KMS-11 (cell line): ENCODE measurements around the gene CSH1.
"Not testable (repeated sequence)": the region's sequence is repeated elsewhere in the genome, so short reads cannot be mapped to it uniquely, and the experiment has no call there.

Experiments used
- H2AFZ ChIP-seq: fragments of 200-600 bp; sonication (generic); 2 replicates; pipeline ENCODE4 v1.6.1; 2016; ENCODE audit warnings: antibody characterized with exemption, mixed run types, low read depth
- H3K27ac ChIP-seq: fragments of 200-600 bp; sonication (generic); 2 replicates; pipeline ENCODE4 v1.6.1; 2016; ENCODE audit warnings: mild to moderate bottlenecking, mixed run types
- H3K27me3 ChIP-seq: fragments of 200-600 bp; sonication (generic); 2 replicates; pipeline ENCODE4 v1.6.1; 2017; ENCODE audit warnings: mild to moderate bottlenecking, low read depth, mixed run types, moderate library complexity; ENCODE audit not compliant: insufficient read depth
- H3K36me3 ChIP-seq: fragments of 200-600 bp; sonication (generic); 2 replicates; pipeline ENCODE4 v1.6.1; 2017; ENCODE audit warnings: mild to moderate bottlenecking, mixed run types; ENCODE audit not compliant: insufficient read depth
- H3K4me1 ChIP-seq: fragments of 200-600 bp; sonication (generic); 2 replicates; pipeline ENCODE4 v1.6.1; 2016; ENCODE audit warnings: mild to moderate bottlenecking, low read depth, mixed run types; ENCODE audit not compliant: poor library complexity, severe bottlenecking
- H3K4me2 ChIP-seq: fragments of 200-600 bp; sonication (generic); 2 replicates; pipeline ENCODE4 v1.7.0; 2016; ENCODE audit warnings: mild to moderate bottlenecking, mixed run types
- H3K4me3 ChIP-seq: fragments of 200-600 bp; sonication (generic); IDR thresholded peaks from 2 replicates; pipeline ENCODE4 v1.6.1; 2017; ENCODE audit warnings: low read depth, low read length, mixed read lengths; ENCODE audit not compliant: insufficient read depth
- H3K79me2 ChIP-seq: fragments of 200-600 bp; sonication (generic); 2 replicates; pipeline ENCODE4 v1.6.1; 2016; ENCODE audit warnings: low read depth, mixed run types; ENCODE audit not compliant: insufficient read depth
- H3K9ac ChIP-seq: fragments of 200-600 bp; sonication (generic); 2 replicates; pipeline ENCODE4 v1.6.1; 2016; ENCODE audit warnings: mild to moderate bottlenecking, mixed run types
- H4K20me1 ChIP-seq: fragments of 200-600 bp; sonication (generic); 2 replicates; pipeline ENCODE4 v1.6.1; 2016; ENCODE audit warnings: mild to moderate bottlenecking, mixed run types; ENCODE audit not compliant: insufficient read depth
- CTCF ChIP-seq: fragments of 200-600 bp; sonication (generic); conservative IDR thresholded peaks from 2 replicates; pipeline ENCODE4 v1.6.1; 2017; ENCODE audit warnings: low read depth, mild to moderate bottlenecking, antibody characterized with exemption, low read length, moderate library complexity, mixed read lengths

CSH1 gene

GRCh38 chr17:63927464-63928171 lies 31.2 kb upstream of the CSH1 start:
- no peaks in the 10 kb centered on the region for H4K20me1 ChIP-seq
- no peak overlapping the region for H3K4me3 ChIP-seq
- no peaks in the 10 kb centered on the region for H3K4me1 ChIP-seq
- no peak overlapping the region for H3K9ac ChIP-seq
- no peak for TF ChIP-seq CTCF
- no peak overlapping the region for H3K27ac ChIP-seq
- H3K4me2 ChIP-seq: no peak overlapping the region
- H3K27me3 ChIP-seq: no peaks in the 10 kb centered on the region
- H3K79me2 ChIP-seq: no peaks in the 10 kb centered on the region
- H2AFZ ChIP-seq: no peak overlapping the region
- no peaks in the 10 kb centered on the region for H3K36me3 ChIP-seq

GRCh38 chr17:63926164-63926563 lies 29.8 kb upstream of the CSH1 start:
- H3K4me3 ChIP-seq: no peak overlapping the region
- H4K20me1 ChIP-seq: no peaks in the 10 kb centered on the region
- no peak overlapping the region for H3K27ac ChIP-seq
- H3K36me3 ChIP-seq: no peaks in the 10 kb centered on the region
- H2AFZ ChIP-seq: no peak overlapping the region
- no peak for TF ChIP-seq CTCF
- H3K9ac ChIP-seq: no peak overlapping the region
- H3K79me2 ChIP-seq: no peaks in the 10 kb centered on the region
- no peak overlapping the region for H3K4me2 ChIP-seq
- no peaks in the 10 kb centered on the region for H3K4me1 ChIP-seq
- no peaks in the 10 kb centered on the region for H3K27me3 ChIP-seq

- H3K4me2 ChIP-seq: no peak overlapping the region
These were observed 29.2 kb upstream of the CSH1 start for GRCh38 chr17:63925615-63926014.

GRCh38 chr17:63922402-63922801 lies 26.0 kb upstream of the CSH1 start:
- not testable (repeated sequence) for H3K4me2 ChIP-seq, H4K20me1 ChIP-seq, H3K27ac ChIP-seq, H3K27me3 ChIP-seq, H2AFZ ChIP-seq, H3K4me3 ChIP-seq, H3K9ac ChIP-seq, H3K4me1 ChIP-seq, H3K36me3 ChIP-seq, H3K79me2 ChIP-seq

More at GRCh38 chr17:63925615-63926014, 29.2 kb upstream of the CSH1 start:
- no peak for TF ChIP-seq CTCF
- Histone ChIP-seq H3K27ac (no peak overlapping the region), H3K4me1 (no peaks in the 10 kb centered on the region), H3K27me3 (no peaks in the 10 kb centered on the region), H4K20me1 (no peaks in the 10 kb centered on the region), H3K79me2 (no peaks in the 10 kb centered on the region), H3K36me3 (no peaks in the 10 kb centered on the region), H3K9ac (no peak overlapping the region), H2AFZ (no peak overlapping the region), H3K4me3 (no peak overlapping the region)

- not testable (repeated sequence) for H3K79me2 ChIP-seq, H4K20me1 ChIP-seq, H3K4me1 ChIP-seq, H3K36me3 ChIP-seq, H2AFZ ChIP-seq, H3K4me2 ChIP-seq, H3K27ac ChIP-seq, H3K4me3 ChIP-seq, H3K9ac ChIP-seq
- H3K27me3 ChIP-seq: peaks cover 12% of the 10 kb centered on the region; the same call in 1 of the 2 replicates
These were observed 24.4 kb upstream of the CSH1 start for GRCh38 chr17:63920779-63921178.

- H2AFZ ChIP-seq, H3K4me2 ChIP-seq, H3K4me1 ChIP-seq, H3K4me3 ChIP-seq, H3K79me2 ChIP-seq, H3K9ac ChIP-seq, H4K20me1 ChIP-seq, H3K27ac ChIP-seq, H3K36me3 ChIP-seq: not testable (repeated sequence)
- peaks cover 12% of the 10 kb centered on the region; the same call in 1 of the 2 replicates for H3K27me3 ChIP-seq
These were observed 23.7 kb upstream of the CSH1 start for GRCh38 chr17:63920050-63920449.
